Measurements from ENCODE around the gene IRAG1.

Gene IRAG1

GRCh38 chr11:10651656-10652361 lies 41.7 kb downstream of the IRAG1 start:
- H2AFZ ChIP-seq (ENCODE audit: low read depth, low read length, severe bottlenecking): no peak overlapping the region
- H4K20me1 ChIP-seq (ENCODE audit: low read depth, low read length): no peaks in the 10 kb centered on the region
- H3K79me2 ChIP-seq (ENCODE audit: insufficient read depth, low read length): no peaks in the 10 kb centered on the region
- H3K36me3 ChIP-seq (ENCODE audit: low read length): no peaks in the 10 kb centered on the region
- no peak overlapping the region for H3K27ac ChIP-seq (ENCODE audit: low read depth, low read length)
- H3K9ac ChIP-seq (ENCODE audit: low read length): no peak overlapping the region
- no peaks in the 10 kb centered on the region for H3K9me2 ChIP-seq (replicated peaks; ENCODE audit: insufficient read depth, low read length)
- no peak overlapping the region for H3K4me3 ChIP-seq (ENCODE audit: insufficient read depth, low read length, poor library complexity, severe bottlenecking)
- no peaks in the 10 kb centered on the region for H3K27me3 ChIP-seq (ENCODE audit: low read length)
- no peak overlapping the region for H3K4me2 ChIP-seq (ENCODE audit: low read depth, low read length, poor library complexity, severe bottlenecking)
- no peak for TF ChIP-seq CTCF (IDR thresholded peaks at IDR 0.05; ENCODE audit: insufficient read depth, low read length, poor library complexity, severe bottlenecking)
- TF ChIP-seq EZH2phosphoT487 (conservative IDR thresholded peaks at IDR 0.05; ENCODE audit: low read length): no peak
- H3K9me3 ChIP-seq (ENCODE audit: insufficient read depth, low read length): no peaks in the 10 kb centered on the region
- no peaks in the 10 kb centered on the region for H3F3A ChIP-seq (ENCODE audit: insufficient read depth)

- Histone ChIP-seq H3K4me3 (ENCODE audit: insufficient read depth, low read length, poor library complexity, severe bottlenecking) (no peak overlapping the region), H3K79me2 (ENCODE audit: insufficient read depth, low read length) (no peaks in the 10 kb centered on the region), H3K9me3 (ENCODE audit: insufficient read depth, low read length) (no peaks in the 10 kb centered on the region), H3K9ac (ENCODE audit: low read length) (no peak overlapping the region), H3K27me3 (ENCODE audit: low read length) (no peaks in the 10 kb centered on the region), H3K27ac (ENCODE audit: low read depth, low read length) (no peak overlapping the region), H2AFZ (ENCODE audit: low read depth, low read length, severe bottlenecking) (no peak overlapping the region), H4K20me1 (ENCODE audit: low read depth, low read length) (no peaks in the 10 kb centered on the region), H3K4me2 (ENCODE audit: low read depth, low read length, poor library complexity, severe bottlenecking) (no peak overlapping the region), H3K36me3 (ENCODE audit: low read length) (no peaks in the 10 kb centered on the region), H3K9me2 (replicated peaks; ENCODE audit: insufficient read depth, low read length) (no peaks in the 10 kb centered on the region), H3F3A (ENCODE audit: insufficient read depth) (no peaks in the 10 kb centered on the region)
- TF ChIP-seq CTCF (IDR thresholded peaks at IDR 0.05; ENCODE audit: insufficient read depth, low read length, poor library complexity, severe bottlenecking): no peak
- no peak for TF ChIP-seq EZH2phosphoT487 (conservative IDR thresholded peaks at IDR 0.05; ENCODE audit: low read length)
Measured at GRCh38 chr11:10650630-10651029, 42.9 kb downstream of the IRAG1 start.

- H3K4me2 ChIP-seq (ENCODE audit: low read depth, low read length, poor library complexity, severe bottlenecking): no peak overlapping the region
- no peak for TF ChIP-seq CTCF (IDR thresholded peaks at IDR 0.05; ENCODE audit: insufficient read depth, low read length, poor library complexity, severe bottlenecking)
- TF ChIP-seq EZH2phosphoT487 (conservative IDR thresholded peaks at IDR 0.05; ENCODE audit: low read length): no peak
- no peaks in the 10 kb centered on the region for H3F3A ChIP-seq (ENCODE audit: insufficient read depth)
- H3K4me3 ChIP-seq (ENCODE audit: insufficient read depth, low read length, poor library complexity, severe bottlenecking): no peak overlapping the region
- H2AFZ ChIP-seq (ENCODE audit: low read depth, low read length, severe bottlenecking): no peak overlapping the region
- no peaks in the 10 kb centered on the region for H3K79me2 ChIP-seq (ENCODE audit: insufficient read depth, low read length)
- H3K27me3 ChIP-seq (ENCODE audit: low read length): no peaks in the 10 kb centered on the region
- no peak overlapping the region for H3K27ac ChIP-seq (ENCODE audit: low read depth, low read length)
- no peaks in the 10 kb centered on the region for H3K9me2 ChIP-seq (replicated peaks; ENCODE audit: insufficient read depth, low read length)
- no peaks in the 10 kb centered on the region for H3K9me3 ChIP-seq (ENCODE audit: insufficient read depth, low read length)
- H3K9ac ChIP-seq (ENCODE audit: low read length): no peak overlapping the region
- H3K36me3 ChIP-seq (ENCODE audit: low read length): no peaks in the 10 kb centered on the region
- no peaks in the 10 kb centered on the region for H4K20me1 ChIP-seq (ENCODE audit: low read depth, low read length)
Measured at GRCh38 chr11:10650166-10650565, 43.4 kb downstream of the IRAG1 start.
